ENCODE data around the gene TTYH2. TPM values are rescaled to one million over a fixed set of nuclear protein-coding genes. Genes with fewer than 3 reads are reported as not detected.

Gene TTYH2
- polyA plus RNA-seq, 1 donor from 2014 or later: 2.5 TPM

DNA sequence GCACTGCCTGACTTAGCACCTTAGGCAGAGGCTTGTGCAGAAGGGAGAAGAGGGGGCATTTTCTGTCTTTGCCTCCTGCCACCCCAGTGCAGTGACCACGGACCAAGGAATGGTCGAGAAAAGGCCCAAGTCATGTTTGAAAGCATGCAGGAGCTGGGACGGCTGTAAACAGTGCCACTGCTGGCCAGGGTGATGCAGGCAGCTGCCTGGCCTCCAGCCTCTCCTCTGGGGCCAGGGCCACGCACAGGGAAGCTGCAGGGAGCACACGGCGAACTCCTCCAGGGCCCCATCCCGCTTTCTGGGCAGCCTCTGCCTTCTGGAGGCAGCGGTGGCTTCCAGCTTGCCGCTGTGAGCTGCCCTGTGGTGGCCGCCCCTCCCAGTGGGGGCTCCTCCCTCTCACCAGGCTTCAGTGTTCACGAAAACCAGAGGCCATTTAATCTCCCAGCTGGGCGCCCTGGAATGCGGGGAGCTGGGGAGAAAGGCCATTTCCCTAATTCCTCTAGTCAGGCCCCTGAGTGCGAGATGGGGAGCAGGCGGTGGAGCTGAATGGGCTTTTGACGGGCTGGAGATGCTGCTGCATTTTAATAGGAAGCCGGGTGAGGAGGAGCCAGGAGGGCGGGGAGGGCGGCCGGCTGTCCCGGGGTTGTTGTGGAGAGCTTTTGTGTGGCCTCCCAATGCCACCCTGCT lies 31.9 kb downstream of the TTYH2 start:
- no peak overlapping the region for H2AFZ ChIP-seq (ENCODE audit: low read depth, low read length)
- H3K4me3 ChIP-seq (ENCODE audit: low read length): no peak overlapping the region
- TF ChIP-seq TAF1 (IDR thresholded peaks at IDR 0.05; ENCODE audit: low read depth) (no peak), RAD21 (conservative IDR thresholded peaks at IDR 0.05) (no peak), MXI1 (conservative IDR thresholded peaks at IDR 0.05; ENCODE audit: poor library complexity, severe bottlenecking) (no peak)
- TF ChIP-seq, protein P1, sequence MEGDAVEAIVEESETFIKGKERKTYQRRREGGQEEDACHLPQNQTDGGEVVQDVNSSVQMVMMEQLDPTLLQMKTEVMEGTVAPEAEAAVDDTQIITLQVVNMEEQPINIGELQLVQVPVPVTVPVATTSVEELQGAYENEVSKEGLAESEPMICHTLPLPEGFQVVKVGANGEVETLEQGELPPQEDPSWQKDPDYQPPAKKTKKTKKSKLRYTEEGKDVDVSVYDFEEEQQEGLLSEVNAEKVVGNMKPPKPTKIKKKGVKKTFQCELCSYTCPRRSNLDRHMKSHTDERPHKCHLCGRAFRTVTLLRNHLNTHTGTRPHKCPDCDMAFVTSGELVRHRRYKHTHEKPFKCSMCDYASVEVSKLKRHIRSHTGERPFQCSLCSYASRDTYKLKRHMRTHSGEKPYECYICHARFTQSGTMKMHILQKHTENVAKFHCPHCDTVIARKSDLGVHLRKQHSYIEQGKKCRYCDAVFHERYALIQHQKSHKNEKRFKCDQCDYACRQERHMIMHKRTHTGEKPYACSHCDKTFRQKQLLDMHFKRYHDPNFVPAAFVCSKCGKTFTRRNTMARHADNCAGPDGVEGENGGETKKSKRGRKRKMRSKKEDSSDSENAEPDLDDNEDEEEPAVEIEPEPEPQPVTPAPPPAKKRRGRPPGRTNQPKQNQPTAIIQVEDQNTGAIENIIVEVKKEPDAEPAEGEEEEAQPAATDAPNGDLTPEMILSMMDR (IDR thresholded peaks at IDR 0.05; ENCODE audit: poor library complexity, severe bottlenecking): peak; percentile 40
- H3K27ac ChIP-seq (ENCODE audit: low read length): no peak overlapping the region
- H3F3A ChIP-seq (ENCODE audit: insufficient read depth, low read length, poor library complexity, severe bottlenecking): no peaks in the 10 kb centered on the region
- no peaks in the 10 kb centered on the region for H4K20me1 ChIP-seq (ENCODE audit: insufficient read depth)
- H3K4me2 ChIP-seq (ENCODE audit: low read length): no peak overlapping the region
- H3K9me2 ChIP-seq (ENCODE audit: insufficient read depth, low read length): no peaks in the 10 kb centered on the region
- no peaks in the 10 kb centered on the region for H3K79me2 ChIP-seq (replicated peaks; ENCODE audit: insufficient read depth, low read length)
- no peaks in the 10 kb centered on the region for H3K9me3 ChIP-seq (ENCODE audit: low read length)
- peak overlapping the region; percentile 10 for H3K9ac ChIP-seq (ENCODE audit: low read length)
- H3K27me3 ChIP-seq (ENCODE audit: insufficient read depth, low read depth, low read length): peaks cover 22% of the 10 kb centered on the region
- H3K36me3 ChIP-seq (ENCODE audit: insufficient read depth, low read length): no peaks in the 10 kb centered on the region

DNA sequence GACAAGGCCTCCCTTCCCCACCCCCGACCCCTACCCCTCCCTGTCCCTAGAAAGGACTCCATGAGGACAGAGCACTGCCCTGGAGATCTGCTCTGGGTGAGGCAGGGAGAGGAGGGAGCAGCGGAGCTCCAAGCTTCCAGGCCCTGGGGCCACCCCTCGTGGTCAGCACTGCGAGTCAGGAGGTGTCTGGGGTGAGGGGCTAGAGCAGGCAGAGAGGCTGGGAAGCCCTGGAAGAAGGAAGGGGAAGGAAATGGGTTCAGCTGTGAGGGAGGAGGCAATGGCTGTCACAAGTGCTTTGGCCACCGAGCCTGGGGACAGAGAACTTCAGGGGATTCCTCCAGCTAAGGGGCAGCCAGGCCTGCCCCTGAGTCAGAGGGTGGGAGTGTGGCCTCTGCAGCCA lies 32.5 kb downstream of the TTYH2 start:
- no peak overlapping the region for H3K27ac ChIP-seq (ENCODE audit: low read length)
- H3K27me3 ChIP-seq (ENCODE audit: insufficient read depth, low read depth, low read length): peaks cover 22% of the 10 kb centered on the region
- H2AFZ ChIP-seq (ENCODE audit: low read depth, low read length): no peak overlapping the region
- TF ChIP-seq SMC3 (conservative IDR thresholded peaks at IDR 0.05; ENCODE audit: poor library complexity) (no peak), POLR2AphosphoS5 (IDR thresholded peaks at IDR 0.05) (no peak), RAD21 (conservative IDR thresholded peaks at IDR 0.05) (no peak), TAF1 (IDR thresholded peaks at IDR 0.05; ENCODE audit: low read depth) (no peak), EZH2 (IDR thresholded peaks at IDR 0.05; ENCODE audit: borderline replicate concordance, insufficient read depth, low read length, poor library complexity, severe bottlenecking) (no peak), MXI1 (conservative IDR thresholded peaks at IDR 0.05; ENCODE audit: poor library complexity, severe bottlenecking) (no peak)
- TF ChIP-seq, protein P2, sequence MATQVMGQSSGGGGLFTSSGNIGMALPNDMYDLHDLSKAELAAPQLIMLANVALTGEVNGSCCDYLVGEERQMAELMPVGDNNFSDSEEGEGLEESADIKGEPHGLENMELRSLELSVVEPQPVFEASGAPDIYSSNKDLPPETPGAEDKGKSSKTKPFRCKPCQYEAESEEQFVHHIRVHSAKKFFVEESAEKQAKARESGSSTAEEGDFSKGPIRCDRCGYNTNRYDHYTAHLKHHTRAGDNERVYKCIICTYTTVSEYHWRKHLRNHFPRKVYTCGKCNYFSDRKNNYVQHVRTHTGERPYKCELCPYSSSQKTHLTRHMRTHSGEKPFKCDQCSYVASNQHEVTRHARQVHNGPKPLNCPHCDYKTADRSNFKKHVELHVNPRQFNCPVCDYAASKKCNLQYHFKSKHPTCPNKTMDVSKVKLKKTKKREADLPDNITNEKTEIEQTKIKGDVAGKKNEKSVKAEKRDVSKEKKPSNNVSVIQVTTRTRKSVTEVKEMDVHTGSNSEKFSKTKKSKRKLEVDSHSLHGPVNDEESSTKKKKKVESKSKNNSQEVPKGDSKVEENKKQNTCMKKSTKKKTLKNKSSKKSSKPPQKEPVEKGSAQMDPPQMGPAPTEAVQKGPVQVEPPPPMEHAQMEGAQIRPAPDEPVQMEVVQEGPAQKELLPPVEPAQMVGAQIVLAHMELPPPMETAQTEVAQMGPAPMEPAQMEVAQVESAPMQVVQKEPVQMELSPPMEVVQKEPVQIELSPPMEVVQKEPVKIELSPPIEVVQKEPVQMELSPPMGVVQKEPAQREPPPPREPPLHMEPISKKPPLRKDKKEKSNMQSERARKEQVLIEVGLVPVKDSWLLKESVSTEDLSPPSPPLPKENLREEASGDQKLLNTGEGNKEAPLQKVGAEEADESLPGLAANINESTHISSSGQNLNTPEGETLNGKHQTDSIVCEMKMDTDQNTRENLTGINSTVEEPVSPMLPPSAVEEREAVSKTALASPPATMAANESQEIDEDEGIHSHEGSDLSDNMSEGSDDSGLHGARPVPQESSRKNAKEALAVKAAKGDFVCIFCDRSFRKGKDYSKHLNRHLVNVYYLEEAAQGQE (IDR thresholded peaks at IDR 0.05; ENCODE audit: borderline replicate concordance): no peak
- TF ChIP-seq, protein P1 (IDR thresholded peaks at IDR 0.05; ENCODE audit: poor library complexity, severe bottlenecking): no peak
- no peak overlapping the region for H3K4me2 ChIP-seq (ENCODE audit: low read length)
- no peaks in the 10 kb centered on the region for H3K36me3 ChIP-seq (ENCODE audit: insufficient read depth, low read length)
- H3K9me3 ChIP-seq (ENCODE audit: low read length): no peaks in the 10 kb centered on the region
- H3K79me2 ChIP-seq (replicated peaks; ENCODE audit: insufficient read depth, low read length): no peaks in the 10 kb centered on the region
- H3K4me3 ChIP-seq (ENCODE audit: low read length): no peak overlapping the region
- no peaks in the 10 kb centered on the region for H3K9me2 ChIP-seq (ENCODE audit: insufficient read depth, low read length)
- no peaks in the 10 kb centered on the region for H3F3A ChIP-seq (ENCODE audit: insufficient read depth, low read length, poor library complexity, severe bottlenecking)
- no peaks in the 10 kb centered on the region for H4K20me1 ChIP-seq (ENCODE audit: insufficient read depth)
- no peak overlapping the region for H3K9ac ChIP-seq (ENCODE audit: low read length)
